ENCODE measurements around the gene ADGRF5.
"Not testable (repeated sequence)": the region's sequence is repeated elsewhere in the genome, so short reads cannot be mapped to it uniquely, and the experiment has no call there.

ADGRF5 gene

DNA sequence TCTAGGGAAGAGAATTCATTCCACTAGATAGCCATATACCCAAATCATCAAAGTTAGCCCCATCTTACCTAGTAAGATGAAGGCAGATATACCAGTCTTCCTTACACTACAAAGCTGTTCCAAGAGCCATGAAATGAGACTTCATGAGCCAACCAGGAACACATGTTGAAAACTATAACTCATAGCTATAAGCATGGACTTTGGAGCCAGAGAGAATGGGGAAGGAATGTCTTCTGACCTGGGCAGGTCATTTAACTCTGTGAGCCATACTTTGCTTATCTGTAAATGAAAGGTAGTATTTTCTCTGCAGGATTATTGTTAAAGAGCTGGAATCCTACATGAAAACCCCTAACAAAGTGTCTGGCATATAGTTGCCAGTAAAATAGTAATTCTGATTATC is 27.3 kb downstream of the ADGRF5 start:
- no peak for DNase-seq (ENCODE audit: low spot score)

DNA sequence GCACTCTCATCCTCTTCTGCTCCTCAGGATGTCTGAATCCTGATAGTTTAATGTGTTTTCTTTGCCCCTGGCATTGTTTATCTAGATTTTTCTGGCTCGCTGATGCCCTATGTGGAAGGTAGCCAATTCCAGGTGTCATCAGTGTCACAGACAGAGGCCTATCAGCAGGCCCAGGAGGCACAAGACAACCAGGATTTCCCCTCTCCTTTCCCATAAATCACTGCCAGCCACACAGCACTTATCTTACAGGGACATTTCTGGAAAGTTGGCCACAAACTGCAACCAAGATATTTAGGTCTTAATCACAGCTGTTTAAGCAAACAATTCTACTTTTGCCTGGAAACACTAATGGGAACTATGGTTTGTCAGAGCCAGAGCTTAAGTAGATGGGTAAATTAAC is 28.1 kb downstream of the ADGRF5 start:
- DNase-seq (ENCODE audit: low spot score): no peak

DNA sequence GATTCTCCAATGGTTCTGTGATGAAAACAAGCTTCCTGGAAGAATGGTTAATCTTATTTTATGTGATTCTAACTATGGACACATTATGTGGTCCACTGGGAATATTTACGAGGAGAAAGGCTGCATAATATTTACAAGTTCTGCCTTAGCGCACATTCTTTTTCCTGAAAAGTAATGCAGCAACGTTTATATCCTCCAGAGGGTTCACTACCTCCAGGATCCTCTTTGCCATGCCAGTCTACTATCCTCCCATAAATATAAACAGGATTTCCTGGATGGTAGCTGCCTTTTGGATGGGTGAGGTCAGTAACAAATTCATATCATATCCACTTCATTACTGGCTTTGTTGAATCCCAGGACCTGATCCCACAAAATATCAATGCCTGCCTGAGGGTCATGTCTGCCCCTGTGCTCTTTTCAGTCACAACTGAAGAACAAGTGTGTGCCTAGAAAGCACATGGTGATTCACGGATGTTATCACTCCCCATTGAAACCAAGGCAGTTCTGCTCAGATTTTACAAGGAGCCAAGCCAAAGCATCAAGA is 30.4 kb downstream of the ADGRF5 start:
- no peak for DNase-seq (ENCODE audit: low spot score)

DNA sequence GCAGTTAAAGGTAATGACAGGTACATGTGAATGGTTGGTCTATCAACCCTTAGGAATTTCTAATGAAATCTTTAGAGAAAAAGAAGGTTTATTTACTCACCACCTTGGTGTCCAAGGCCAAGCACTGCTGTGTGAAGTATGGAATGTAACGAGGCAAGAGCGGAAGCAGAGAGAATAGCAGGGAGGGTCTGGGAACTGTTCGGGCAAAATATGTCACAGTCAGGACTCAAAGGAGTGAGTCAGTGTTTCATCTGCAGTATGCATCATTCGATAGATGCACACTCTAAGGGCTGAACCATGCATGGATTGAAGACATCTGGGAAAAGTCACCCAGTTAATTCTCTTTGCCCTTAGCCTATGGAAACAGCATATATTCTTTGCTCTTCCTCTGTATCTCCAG is 33.2 kb downstream of the ADGRF5 start:
- DNase-seq (ENCODE audit: low spot score): no peak

DNA sequence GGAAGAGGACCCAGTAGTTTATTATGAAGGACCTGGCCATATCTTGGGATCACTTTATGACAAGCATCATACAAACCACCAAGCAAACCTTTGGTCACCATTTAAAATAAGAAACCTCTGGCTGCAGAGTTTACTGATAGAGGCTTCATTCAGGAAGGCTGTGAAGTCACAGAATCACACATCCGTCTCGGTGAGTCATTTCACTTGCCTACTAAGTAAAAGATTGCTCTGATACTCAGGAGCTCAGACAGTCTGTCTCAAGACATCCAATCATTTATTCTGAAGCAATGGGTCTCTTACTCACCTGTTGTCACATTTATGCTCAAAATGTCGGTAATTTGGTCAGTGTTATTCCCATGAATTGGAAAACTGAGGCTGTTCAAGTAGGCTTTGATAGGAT is 33.7 kb downstream of the ADGRF5 start:
- DNase-seq (ENCODE audit: low spot score): no peak

DNA sequence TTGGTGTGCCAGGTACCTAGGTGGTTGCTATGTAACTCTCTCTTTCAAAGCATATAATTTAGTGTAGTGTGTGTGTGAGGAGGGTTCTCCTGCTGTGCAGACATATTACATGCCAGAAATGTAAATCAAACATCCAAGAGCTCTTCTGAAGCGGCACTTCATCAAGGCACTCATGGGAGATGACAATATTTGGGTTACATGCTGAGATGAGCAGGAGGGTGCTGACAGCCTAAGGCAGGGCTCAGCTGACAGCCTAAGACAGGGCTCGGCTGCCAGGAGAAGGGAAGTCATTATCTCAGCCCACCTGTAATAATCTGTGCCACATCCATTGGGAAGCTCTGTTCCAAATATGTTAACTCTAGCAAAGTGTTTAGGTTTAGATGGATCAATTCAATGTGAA is 39.1 kb downstream of the ADGRF5 start:
- DNase-seq (ENCODE audit: low spot score): no peak

DNA sequence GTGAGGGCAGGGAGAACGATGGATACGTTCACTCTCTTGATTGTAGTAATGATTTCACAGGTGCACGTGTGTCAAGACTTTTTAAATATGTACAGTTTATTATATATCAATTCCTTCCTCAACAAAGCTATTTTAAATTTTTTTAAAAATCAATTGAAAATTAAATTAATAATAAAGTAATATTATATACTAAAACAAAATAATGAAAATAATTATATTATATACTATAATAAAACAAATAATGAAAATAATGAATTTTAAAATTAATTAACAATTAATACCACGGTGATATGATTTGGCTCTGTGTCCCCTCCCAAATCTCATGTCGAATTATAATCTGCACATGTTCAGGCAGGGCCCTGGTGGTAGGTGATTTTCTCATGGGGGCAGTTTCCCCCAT is 42.7 kb downstream of the ADGRF5 start:
- DNase-seq (ENCODE audit: low spot score): no peak

DNA sequence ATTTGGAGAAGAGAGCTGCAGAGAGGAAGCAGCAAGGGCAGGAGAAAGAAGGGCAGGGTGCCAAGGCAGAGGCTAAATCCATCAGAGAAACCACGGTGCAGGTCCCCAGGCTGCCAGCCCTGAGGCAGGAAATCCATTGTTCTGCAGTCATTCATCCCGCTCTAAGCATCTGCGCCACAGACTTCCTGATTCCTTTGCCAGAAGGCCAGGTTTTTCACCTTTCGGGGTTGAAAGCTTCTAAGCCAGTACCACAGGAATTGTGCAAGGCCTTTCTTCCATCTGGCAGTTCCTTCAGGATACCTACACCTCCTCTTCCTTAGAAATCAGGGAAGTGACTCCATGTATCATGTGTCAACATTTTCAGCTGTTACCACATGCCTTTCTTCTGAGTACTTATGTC is 45.6 kb downstream of the ADGRF5 start:
- DNase-seq (ENCODE audit: low spot score): no peak

DNA sequence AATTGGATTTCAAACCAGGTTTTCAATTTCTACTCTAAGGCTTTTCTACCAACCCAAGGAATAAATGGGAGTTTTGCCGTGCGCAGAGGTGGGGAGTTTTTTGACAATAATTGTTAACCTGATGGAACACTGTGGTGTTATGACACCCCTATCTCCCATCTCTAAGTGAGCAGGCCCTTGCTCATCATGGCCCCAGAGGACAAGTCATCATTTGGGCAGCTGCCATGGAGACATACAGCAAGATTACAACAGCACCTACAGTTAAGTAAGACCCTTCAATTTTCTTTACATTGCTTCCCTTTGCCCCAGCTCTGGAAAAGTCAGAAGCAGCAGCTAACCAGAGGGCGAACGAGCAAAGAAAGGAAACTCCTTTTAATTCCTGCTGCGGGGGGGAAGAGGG is 54.3 kb downstream of the ADGRF5 start:
- no peak for DNase-seq (ENCODE audit: low spot score)

DNA sequence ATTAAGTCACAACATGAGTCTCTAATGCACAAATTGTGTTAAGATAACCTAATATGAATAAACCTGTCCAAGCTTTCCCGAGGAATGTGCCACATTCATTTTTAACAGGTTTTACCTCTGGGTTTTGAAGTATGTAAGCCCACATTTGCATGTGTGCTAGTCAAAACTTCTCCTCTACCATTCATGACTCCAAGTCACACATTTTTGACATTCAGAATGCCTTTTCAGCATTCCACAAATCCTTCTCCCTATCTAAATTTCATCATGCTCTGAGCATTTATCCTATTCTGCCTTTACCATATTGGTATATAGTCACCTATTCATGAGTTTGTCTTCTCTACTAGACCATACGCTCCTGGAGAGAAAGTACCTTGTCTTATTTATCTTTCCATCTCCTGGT is 56.5 kb downstream of the ADGRF5 start:
- no peak for DNase-seq (ENCODE audit: low spot score)

DNA sequence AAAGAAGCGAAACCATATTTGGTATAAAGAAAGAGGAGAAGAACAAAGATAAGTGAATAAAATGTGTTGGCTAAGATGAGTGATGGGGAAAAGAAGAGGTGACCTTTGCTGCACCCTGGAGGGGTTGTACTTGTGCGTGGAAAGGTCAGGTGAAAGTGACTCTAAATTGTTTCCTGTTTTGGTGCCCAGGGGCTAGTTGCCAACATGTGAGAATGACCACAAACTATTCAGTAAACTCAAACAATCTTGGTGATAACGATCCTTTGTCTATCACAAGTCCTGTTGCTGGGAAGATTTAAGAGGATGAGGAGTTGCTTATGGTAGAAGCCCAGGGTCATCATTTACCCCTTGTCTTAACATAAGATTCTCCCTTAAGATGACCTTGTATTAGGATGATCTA is 57.9 kb downstream of the ADGRF5 start:
- no peak for DNase-seq (ENCODE audit: low spot score)

DNA sequence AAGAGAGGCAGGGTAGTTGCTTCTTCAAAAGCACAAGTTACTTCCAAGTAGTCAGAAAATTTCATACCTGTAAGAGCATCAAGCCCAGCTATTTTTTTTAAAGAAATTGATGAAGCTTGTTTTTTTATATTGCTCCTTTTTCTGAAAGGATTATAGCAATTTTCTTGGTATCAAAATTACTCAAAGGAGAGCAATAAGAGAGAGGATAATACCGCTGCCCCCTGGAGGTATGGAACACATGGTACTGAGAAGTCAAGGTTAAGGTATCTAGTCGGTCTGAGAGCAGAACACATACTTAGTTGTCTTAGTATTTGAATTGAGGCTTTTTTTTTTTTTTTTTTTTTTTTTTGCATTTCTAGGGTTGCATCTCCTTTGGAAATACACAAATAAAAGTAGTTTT is 59.4 kb downstream of the ADGRF5 start:
- no peak for DNase-seq (ENCODE audit: low spot score)

DNA sequence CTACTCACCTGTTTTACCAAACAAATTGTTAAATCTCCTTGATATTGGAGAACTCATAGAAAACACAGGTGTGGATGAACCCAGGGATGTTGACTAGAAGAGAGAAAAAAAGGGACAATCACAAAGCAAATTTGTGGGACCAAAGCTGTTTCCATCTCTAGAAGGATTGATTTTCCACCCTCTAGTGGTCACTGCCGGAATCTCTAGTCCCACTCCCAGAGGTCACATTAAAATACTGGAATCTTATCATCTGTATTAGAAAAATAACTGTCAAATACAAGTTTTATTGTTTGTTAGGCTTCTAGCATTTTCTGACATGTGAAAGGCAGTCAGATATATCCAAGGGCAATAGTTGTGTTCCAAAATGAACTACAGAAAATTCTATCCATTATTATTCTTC is 65.8 kb downstream of the ADGRF5 start:
- not testable (repeated sequence) for DNase-seq (ENCODE audit: low spot score)

DNA sequence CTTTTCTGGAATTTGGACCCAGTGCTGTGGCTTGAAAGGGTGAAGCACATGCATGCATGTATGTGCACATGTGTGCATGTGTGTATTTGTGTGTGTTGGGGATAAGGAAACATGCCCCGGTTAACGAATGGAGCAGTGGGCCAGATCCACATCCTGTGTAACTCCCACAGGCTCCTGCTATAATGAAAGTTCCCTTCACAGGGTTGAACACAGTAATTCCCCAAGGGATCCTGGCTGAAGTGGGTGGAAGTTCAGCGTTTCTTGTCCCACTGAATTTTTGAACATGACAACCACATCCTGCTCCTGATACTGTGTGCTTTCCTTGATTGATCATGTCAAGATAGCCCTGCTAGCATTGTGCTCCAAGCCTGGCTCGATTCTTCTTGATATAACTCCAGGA is 70.2 kb downstream of the ADGRF5 start:
- DNase-seq (ENCODE audit: low spot score): not testable (repeated sequence)

DNA sequence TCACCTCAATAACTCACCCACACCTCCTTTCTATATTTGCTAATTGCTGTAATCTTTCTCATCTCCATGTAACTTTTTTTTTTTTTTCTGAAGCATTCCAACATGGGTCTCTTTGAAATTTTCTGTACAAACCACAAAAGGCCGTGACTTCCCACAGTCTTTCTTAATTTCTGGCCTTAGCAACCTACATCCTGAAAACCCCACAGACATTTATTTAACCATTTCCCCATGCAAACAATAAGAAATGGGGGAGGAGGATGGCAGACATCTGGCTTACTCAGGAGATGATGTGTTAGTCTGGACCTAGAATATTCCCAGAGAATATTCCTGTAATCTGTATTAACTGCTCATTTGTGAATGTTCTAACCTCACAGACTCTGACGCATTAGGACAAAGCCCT is 70.9 kb downstream of the ADGRF5 start:
- DNase-seq (ENCODE audit: low spot score): no peak

DNA sequence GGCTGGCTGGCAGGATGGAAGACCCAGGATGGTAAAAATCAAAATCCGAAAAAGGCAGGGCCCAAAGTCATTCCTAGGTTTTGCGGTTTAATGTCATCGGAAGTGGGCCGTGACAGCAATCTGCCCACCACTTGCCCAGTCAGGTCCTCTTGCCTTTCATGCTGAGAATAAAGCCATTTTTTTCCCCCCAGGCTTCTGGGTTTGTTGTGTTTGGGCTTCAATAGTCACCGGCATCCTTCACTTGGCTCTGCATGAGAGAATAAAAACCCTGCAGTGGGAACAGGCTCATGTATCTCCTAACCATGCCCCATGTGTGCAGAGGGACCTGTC is 72.4 kb downstream of the ADGRF5 start:
- no peak for DNase-seq (ENCODE audit: low spot score)

DNA sequence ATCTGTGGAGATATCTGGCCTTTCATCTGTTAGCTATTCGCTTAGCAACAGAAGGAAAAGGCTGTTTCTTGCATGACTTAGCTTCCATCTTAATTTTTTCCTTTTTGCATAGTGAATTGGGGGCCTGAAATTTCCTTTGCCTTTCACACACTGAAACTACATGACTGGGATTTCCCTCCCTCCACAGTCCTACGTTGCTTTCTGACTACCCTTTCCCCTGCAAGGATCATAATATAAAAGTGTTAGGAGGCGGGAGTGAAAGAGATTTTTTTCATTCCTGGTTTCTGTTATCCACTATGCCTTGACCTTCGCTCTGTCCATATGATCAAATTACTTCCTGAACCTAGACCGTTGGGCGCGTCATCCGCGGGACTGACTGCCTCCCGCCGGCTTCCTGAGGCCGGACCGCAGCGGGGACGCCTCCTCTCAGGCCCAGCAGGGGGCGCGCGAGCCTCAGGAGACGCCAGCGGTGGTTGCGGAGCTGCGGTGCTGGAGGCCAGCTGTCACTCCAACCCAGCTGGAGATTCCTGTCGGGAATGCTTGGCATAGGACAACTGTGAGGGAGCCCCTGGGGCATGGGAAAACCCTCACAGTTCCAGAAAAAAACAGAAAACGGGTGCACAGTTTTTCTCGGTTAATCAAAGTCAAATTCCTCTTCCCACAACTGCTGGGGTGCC is 72.9 kb downstream of the ADGRF5 start:
- DNase-seq (ENCODE audit: low spot score): peak; percentile 58

DNA sequence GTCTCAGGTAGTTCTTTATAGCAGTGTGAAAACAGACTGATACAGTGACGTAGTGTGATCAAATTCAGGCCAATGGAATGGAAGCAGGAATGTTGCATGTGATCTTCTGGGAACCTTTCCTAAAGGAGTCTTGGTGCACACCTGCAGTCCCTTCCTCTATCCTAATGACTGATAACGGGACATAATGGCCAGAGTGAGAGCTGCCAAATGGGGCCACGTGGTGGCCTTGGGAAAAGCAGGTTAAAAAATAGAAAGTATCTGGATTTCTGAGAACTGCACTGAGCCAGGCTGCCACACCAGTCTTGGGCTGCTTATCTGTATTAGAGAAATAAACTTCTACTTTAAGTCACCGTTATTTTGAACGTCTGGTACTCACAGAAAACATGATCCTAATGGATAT is 76.6 kb downstream of the ADGRF5 start:
- no peak for DNase-seq (ENCODE audit: low spot score)

DNA sequence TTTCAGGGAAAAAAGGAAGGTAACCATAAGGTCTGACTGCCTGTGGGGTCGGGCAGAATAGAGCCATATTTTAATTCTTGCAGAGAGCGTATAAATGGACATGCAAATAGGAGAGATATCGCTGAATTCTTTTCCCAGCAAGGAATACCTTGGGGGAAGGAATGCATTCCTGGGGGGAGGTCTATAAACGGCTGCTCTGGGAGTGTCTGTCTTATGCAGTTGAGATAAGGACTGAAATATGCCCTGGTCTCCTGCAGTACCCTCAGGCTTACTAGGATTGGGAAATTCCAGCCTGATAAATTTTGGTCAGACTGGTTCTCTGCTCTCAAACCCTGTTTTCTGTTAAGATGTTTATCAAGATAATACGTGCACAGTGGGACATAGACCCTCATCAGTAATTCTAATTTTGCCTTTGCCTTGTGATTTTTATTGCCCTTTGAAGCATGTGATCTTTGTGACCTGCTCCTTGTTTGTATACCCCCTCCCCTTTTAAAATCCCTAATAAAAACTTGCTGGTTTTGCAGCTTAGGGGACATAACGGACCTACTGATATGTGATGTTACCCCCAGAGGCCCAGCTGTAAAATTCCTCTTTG is 79.4 kb downstream of the ADGRF5 start:
- not testable (repeated sequence) for DNase-seq (ENCODE audit: low spot score)

DNA sequence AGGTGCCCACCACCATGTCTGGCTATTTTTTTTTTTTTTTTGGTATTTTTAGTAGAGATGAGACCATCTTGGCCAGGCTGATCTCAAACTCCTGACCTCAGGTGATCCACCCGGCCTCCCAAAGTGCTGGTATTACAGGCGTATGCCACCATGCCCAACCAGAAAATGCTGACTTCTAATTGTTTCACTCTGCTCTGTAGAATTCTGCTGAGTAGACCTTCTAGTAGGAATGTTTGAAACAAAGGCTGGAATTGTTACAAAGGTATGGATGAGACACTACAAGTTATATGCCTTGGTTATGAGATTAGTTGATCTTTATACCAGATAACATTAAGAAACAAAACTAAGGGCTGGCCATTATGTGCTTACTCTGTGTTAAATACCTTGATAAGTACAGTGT is 83.7 kb downstream of the ADGRF5 start:
- DNase-seq (ENCODE audit: low spot score): no peak

DNA sequence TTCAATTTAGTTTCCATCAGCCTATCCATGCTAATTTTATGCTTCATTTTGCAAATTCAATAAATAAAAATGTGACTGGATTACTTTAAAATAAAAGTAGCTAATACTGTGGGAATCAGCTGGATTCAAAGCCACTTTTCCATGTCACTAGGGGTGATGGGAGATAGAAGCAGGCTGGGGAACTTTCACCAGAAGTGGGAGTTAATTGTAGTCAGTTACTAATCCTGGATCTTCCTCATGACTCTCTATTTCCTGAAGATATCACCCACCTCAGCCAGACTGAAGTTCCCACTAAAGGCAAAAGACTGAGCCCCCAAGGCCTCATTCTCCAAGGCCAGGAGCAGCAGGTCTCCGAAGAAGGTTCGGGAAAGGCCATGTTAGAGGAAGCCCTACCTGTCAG is 86.7 kb downstream of the ADGRF5 start:
- DNase-seq (ENCODE audit: low spot score): not testable (repeated sequence)

DNA sequence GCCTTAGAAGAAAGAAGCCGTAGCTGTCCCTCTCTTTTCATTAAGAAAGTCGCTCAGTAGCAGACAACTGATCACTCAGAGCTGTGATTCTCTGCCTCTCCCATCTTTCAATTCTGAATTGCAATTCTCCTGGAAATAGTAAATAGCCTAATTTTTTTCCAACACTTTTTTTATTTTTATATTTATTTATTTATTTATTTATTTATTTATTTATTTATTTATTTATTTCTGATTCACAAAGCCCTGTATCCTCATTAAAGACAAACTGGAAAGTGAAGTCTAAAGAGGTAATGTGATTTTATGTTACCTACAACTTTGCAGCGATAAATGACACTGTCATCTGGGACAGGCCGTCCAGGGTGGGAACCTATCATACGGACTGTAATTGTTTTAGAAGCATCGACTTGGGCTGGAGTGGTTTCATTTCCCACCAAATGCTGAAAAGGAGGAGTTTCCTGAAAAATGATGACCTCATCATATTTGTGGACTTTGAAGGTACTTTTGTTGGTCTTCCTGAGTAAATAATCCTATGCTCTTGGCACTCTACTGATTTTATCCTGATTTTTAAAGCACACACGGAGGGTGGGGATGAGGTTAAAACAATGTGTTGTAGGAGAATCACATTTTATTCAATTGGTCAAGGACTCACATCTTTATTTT is 87.4 kb downstream of the ADGRF5 start:
- not testable (repeated sequence) for DNase-seq (ENCODE audit: low spot score)

DNA sequence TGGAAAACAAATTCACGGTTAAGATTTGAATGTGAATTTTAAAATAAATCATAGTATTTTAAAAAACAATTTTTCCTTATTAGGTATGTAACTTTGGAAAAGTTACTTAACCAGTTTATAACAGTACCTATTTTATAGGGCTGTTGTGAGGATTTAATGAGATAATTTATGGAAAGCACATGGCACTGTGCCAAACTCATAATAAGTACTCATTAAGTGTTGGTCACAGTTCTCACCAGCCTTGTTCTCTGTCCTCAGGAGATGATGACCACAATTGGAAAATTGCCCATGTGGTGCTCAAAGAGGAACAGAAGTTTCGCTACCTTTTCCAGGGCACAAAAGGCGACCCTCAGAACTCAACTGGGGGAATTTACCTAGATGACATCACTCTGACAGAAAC is 88.9 kb downstream of the ADGRF5 start:
- no peak for DNase-seq (ENCODE audit: low spot score)

DNA sequence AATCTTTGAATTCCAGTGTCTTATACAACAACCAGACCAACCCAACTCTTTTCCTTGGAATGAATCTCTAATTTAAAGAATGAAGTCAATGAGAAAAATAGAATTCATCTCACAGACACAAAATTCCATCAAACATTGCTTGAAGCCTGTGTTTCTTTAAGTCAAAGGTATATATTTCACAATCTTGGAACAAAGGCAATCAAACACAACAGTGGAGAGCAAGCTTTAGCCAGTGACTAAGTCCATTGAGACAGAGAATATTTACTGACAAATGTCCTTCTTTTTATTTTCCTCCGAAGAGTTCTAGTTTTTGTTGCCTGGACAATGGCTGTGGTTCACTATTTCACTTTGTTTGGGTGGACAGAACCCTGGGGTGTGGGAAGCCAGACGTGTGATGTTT is 92.8 kb downstream of the ADGRF5 start:
- DNase-seq (ENCODE audit: low spot score): no peak

All from germinal center (tissue), 1 donor.